Measurements from ENCODE around the gene MTHFD1L.

DNA sequence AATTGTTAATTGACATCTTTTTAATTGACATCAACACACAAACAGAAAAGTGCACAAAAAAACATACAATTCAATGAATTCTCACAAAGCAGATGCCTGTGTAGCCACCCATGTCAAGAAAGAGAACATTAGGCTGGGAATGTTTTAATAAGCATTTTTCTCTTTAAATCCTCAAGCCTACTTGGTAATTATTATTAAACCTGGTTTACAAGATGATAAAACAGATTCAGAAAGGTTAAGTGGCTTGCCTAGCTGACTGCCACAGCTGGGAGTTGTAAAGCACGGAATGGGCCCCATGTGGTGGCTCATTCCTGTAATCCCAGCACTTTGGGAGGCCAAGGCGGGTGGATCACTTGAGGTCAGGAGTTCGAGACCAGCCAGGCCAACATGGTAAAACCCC is 284.3 kb downstream of the MTHFD1L start:
- TF ChIP-seq, protein P1, sequence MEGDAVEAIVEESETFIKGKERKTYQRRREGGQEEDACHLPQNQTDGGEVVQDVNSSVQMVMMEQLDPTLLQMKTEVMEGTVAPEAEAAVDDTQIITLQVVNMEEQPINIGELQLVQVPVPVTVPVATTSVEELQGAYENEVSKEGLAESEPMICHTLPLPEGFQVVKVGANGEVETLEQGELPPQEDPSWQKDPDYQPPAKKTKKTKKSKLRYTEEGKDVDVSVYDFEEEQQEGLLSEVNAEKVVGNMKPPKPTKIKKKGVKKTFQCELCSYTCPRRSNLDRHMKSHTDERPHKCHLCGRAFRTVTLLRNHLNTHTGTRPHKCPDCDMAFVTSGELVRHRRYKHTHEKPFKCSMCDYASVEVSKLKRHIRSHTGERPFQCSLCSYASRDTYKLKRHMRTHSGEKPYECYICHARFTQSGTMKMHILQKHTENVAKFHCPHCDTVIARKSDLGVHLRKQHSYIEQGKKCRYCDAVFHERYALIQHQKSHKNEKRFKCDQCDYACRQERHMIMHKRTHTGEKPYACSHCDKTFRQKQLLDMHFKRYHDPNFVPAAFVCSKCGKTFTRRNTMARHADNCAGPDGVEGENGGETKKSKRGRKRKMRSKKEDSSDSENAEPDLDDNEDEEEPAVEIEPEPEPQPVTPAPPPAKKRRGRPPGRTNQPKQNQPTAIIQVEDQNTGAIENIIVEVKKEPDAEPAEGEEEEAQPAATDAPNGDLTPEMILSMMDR (IDR thresholded peaks at IDR 0.05): no peak
- no peak for TF ChIP-seq POLR2A (IDR thresholded peaks at IDR 0.05)
